Hepatocyte (in vitro differentiated cells): ENCODE measurements around the gene PHACTR1. TPM values are rescaled to one million over a fixed set of nuclear protein-coding genes. Genes with fewer than 3 reads are reported as not detected.

Experiments used
- DNase-seq: peaks from one replicate; pipeline ENCODE4 v3.0.0-alpha.2; 2016; ENCODE audit warnings: low spot score
- H2AFZ ChIP-seq: fragments of 200-600 bp; sonication (generic); 2 replicates; pipeline ENCODE4 v1.6.0; 2016; ENCODE audit warnings: antibody characterized with exemption, mild to moderate bottlenecking
- H3K27ac ChIP-seq: fragments of 200-600 bp; sonication (generic); 2 replicates; pipeline ENCODE4 v1.5.1; 2016; ENCODE audit warnings: mild to moderate bottlenecking
- H3K27me3 ChIP-seq: fragments of 200-600 bp; sonication (generic); 2 replicates; pipeline ENCODE4 v1.6.1; 2016
- H3K36me3 ChIP-seq: fragments of 200-600 bp; sonication (generic); replicated peaks from 2 replicates; pipeline ENCODE4 v1.5.1; 2016; ENCODE audit warnings: low read depth; ENCODE audit not compliant: insufficient read depth
- H3K4me1 ChIP-seq: fragments of 200-600 bp; sonication (generic); 2 replicates; pipeline ENCODE4 v1.5.1; 2016; ENCODE audit warnings: mild to moderate bottlenecking, moderate library complexity; ENCODE audit not compliant: insufficient read depth
- H3K4me2 ChIP-seq: fragments of 200-600 bp; sonication (generic); 2 replicates; pipeline ENCODE4 v1.6.0; 2016
- H3K4me3 ChIP-seq: fragments of 200-600 bp; sonication (generic); 2 replicates; pipeline ENCODE4 v1.5.1; 2016; ENCODE audit warnings: mild to moderate bottlenecking
- H3K79me2 ChIP-seq: fragments of 200-600 bp; sonication (generic); 2 replicates; pipeline ENCODE4 v1.6.0; 2017; ENCODE audit warnings: mild to moderate bottlenecking
- H3K9me2 ChIP-seq: fragments of 200-600 bp; sonication (generic); replicated peaks from 2 replicates; pipeline ENCODE4 v1.6.0; 2017; ENCODE audit warnings: mild to moderate bottlenecking; ENCODE audit not compliant: insufficient read depth
- H3K9me3 ChIP-seq: fragments of 200-600 bp; sonication (generic); 2 replicates; pipeline ENCODE4 v1.5.1; 2016; ENCODE audit warnings: low read depth, mild to moderate bottlenecking
- H4K20me1 ChIP-seq: fragments of 200-600 bp; sonication (generic); 2 replicates; pipeline ENCODE4 v1.6.0; 2016; ENCODE audit warnings: mild to moderate bottlenecking; ENCODE audit not compliant: insufficient read depth, poor library complexity, severe bottlenecking
- EZH2 ChIP-seq: fragments of 200-600 bp; sonication (generic); IDR thresholded peaks from 2 replicates; pipeline ENCODE4 v1.6.1; 2016; ENCODE audit warnings: antibody characterized with exemption, mild to moderate bottlenecking, borderline replicate concordance
- EZH2phosphoT487 ChIP-seq: fragments of 200-600 bp; sonication (generic); IDR thresholded peaks from one replicate; pipeline ENCODE4 v1.6.1; 2018; ENCODE audit warnings: antibody characterized with exemption, mild to moderate bottlenecking, low read depth, moderate library complexity; ENCODE audit not compliant: unreplicated experiment, severe bottlenecking
- WGBS: methylation state at CpG from one replicate; pipeline ENCODE4 v1.1.6; 2016; ENCODE audit warnings: low lambda C conversion rate; ENCODE audit errors: missing lambda C conversion rate; 5-methylcytosine and 5-hydroxymethylcytosine counted together
- polyA plus RNA-seq: library from polyadenylated mRNA; unstranded; fragments of >200 nt; fragmentation: Nextera tagmentation; extraction: Ambion mirVana; gene quantifications from 2 replicates; pipeline ENCODE4 v1.2.1, GENCODE V29; 2016
- total RNA-seq: library from RNA; depleted of rRNA; stranded (reverse); fragments of >200 nt; gene quantifications from 2 replicates; pipeline ENCODE4 v1.2.3, GENCODE V29; 2014
- TF ChIP-seq, protein P1 (sequence below): fragments of 200-600 bp; sonication (generic); IDR thresholded peaks from 2 replicates; pipeline ENCODE4 v1.5.1; 2016; ENCODE audit warnings: antibody characterized with exemption, mild to moderate bottlenecking; ENCODE audit not compliant: poor library complexity

Gene PHACTR1
- total and polyA plus RNA-seq, 2 experiments from 2014 or later: 3.0 to 4.3 TPM

GRCh38 chr6:13187692-13188091 lies 471.1 kb downstream of the PHACTR1 start:
- 84% methylated on average over 3 of the region's 3 CpGs for WGBS
- no peak overlapping the region for H3K4me3 ChIP-seq
- H4K20me1 ChIP-seq: no peaks in the 10 kb centered on the region
- no peak overlapping the region for H3K27ac ChIP-seq
- no peaks in the 10 kb centered on the region for H3K27me3 ChIP-seq
- no peaks in the 10 kb centered on the region for H3K36me3 ChIP-seq
- H2AFZ ChIP-seq: no peak overlapping the region
- TF ChIP-seq, protein P1, sequence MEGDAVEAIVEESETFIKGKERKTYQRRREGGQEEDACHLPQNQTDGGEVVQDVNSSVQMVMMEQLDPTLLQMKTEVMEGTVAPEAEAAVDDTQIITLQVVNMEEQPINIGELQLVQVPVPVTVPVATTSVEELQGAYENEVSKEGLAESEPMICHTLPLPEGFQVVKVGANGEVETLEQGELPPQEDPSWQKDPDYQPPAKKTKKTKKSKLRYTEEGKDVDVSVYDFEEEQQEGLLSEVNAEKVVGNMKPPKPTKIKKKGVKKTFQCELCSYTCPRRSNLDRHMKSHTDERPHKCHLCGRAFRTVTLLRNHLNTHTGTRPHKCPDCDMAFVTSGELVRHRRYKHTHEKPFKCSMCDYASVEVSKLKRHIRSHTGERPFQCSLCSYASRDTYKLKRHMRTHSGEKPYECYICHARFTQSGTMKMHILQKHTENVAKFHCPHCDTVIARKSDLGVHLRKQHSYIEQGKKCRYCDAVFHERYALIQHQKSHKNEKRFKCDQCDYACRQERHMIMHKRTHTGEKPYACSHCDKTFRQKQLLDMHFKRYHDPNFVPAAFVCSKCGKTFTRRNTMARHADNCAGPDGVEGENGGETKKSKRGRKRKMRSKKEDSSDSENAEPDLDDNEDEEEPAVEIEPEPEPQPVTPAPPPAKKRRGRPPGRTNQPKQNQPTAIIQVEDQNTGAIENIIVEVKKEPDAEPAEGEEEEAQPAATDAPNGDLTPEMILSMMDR: no peak
- no peak for TF ChIP-seq EZH2phosphoT487
- TF ChIP-seq EZH2: no peak
- no peaks in the 10 kb centered on the region for H3K4me1 ChIP-seq
- H3K9me3 ChIP-seq: no peaks in the 10 kb centered on the region
- no peak overlapping the region for H3K4me2 ChIP-seq
- H3K79me2 ChIP-seq: no peaks in the 10 kb centered on the region
- no peaks in the 10 kb centered on the region for H3K9me2 ChIP-seq
- DNase-seq: no peak

- H3K79me2 ChIP-seq: no peaks in the 10 kb centered on the region
- H3K4me1 ChIP-seq: no peaks in the 10 kb centered on the region
- H4K20me1 ChIP-seq: no peaks in the 10 kb centered on the region
- H3K27me3 ChIP-seq: no peaks in the 10 kb centered on the region
- no peak overlapping the region for H3K4me2 ChIP-seq
- H3K4me3 ChIP-seq: no peak overlapping the region
- no peak overlapping the region for H2AFZ ChIP-seq
- WGBS: 78% methylated on average over 3 of the region's 3 CpGs
- no peak overlapping the region for H3K27ac ChIP-seq
- DNase-seq: no peak
- TF ChIP-seq EZH2: no peak
- TF ChIP-seq, protein P1: no peak
- TF ChIP-seq EZH2phosphoT487: no peak
- H3K9me3 ChIP-seq: no peaks in the 10 kb centered on the region
- no peaks in the 10 kb centered on the region for H3K9me2 ChIP-seq
- H3K36me3 ChIP-seq: no peaks in the 10 kb centered on the region
Measured at GRCh38 chr6:13188306-13188705, 471.7 kb downstream of the PHACTR1 start.

- DNase-seq: no peak
- Histone ChIP-seq H3K27me3 (no peaks in the 10 kb centered on the region), H3K4me1 (no peaks in the 10 kb centered on the region), H3K79me2 (no peaks in the 10 kb centered on the region), H3K36me3 (no peaks in the 10 kb centered on the region), H3K9me2 (no peaks in the 10 kb centered on the region), H3K27ac (no peak overlapping the region), H3K4me2 (no peak overlapping the region), H3K4me3 (no peak overlapping the region), H2AFZ (no peak overlapping the region), H4K20me1 (no peaks in the 10 kb centered on the region), H3K9me3 (no peaks in the 10 kb centered on the region)
- 90% methylated on average over 6 of the region's 6 CpGs for WGBS
- TF ChIP-seq EZH2 (no peak), EZH2phosphoT487 (no peak)
- TF ChIP-seq, protein P1: no peak
Measured at GRCh38 chr6:13189710-13190109, 473.1 kb downstream of the PHACTR1 start.

GRCh38 chr6:13190376-13190775 lies 473.8 kb downstream of the PHACTR1 start:
- WGBS: 87% methylated on average over 1 of the region's 1 CpG
- no peak for DNase-seq
- no peaks in the 10 kb centered on the region for H3K4me1 ChIP-seq
- no peaks in the 10 kb centered on the region for H3K36me3 ChIP-seq
- no peaks in the 10 kb centered on the region for H3K9me2 ChIP-seq
- H3K79me2 ChIP-seq: no peaks in the 10 kb centered on the region
- no peaks in the 10 kb centered on the region for H3K9me3 ChIP-seq
- H4K20me1 ChIP-seq: no peaks in the 10 kb centered on the region
- H2AFZ ChIP-seq: no peak overlapping the region
- H3K27me3 ChIP-seq: no peaks in the 10 kb centered on the region
- TF ChIP-seq, protein P1: no peak
- TF ChIP-seq EZH2 (no peak), EZH2phosphoT487 (no peak)
- H3K27ac ChIP-seq: peak overlapping the region; percentile 15
- H3K4me3 ChIP-seq: no peak overlapping the region
- H3K4me2 ChIP-seq: no peak overlapping the region
